Endothelial cell of umbilical vein (primary cell): Measurements from ENCODE around the gene GTF3C1. TPM values are rescaled to one million over a fixed set of nuclear protein-coding genes. Genes with fewer than 3 reads are reported as not detected.

ENCODE experiments used
- BruUV-seq: library from RNA; stranded (reverse); fragments of 400-500 nt; replicated peaks from 2 replicates; lab custom pipeline; 2021; lab: Mats Ljungman, UMichigan
- CTCF ChIA-PET: fragments of 300-600, 350-600 bp; sonication (Branson Sonifier 250); formaldehyde crosslinking; loops from one replicate; lab custom pipeline; 2021; ENCODE audit warnings: antibody characterized with exemption, inconsistent platforms; lab: Charles Lee
- POLR2A ChIA-PET: fragments of 300-600, 350-600 bp; sonication (Branson Sonifier 250); formaldehyde crosslinking; loops from one replicate; lab custom pipeline; 2021; ENCODE audit warnings: antibody characterized with exemption, inconsistent platforms; lab: Charles Lee
- DNase-seq: peaks from one replicate; pipeline ENCODE4 v3.0.0-alpha.2; 2011; ENCODE audit warnings: low read depth, low spot score
- FAIRE-seq: peaks from 2 replicates; lab custom pipeline; 2011; peaks lifted over from hg19 to GRCh38; lab: Jason Lieb, UNC
- H2AFZ ChIP-seq: 2 replicates; pipeline ENCODE4 v1.6.0; 2012; ENCODE audit warnings: low read depth, low read length, control low read depth, inconsistent platforms
- H3K27ac ChIP-seq: 2 replicates; pipeline ENCODE4 v1.5.1; 2011; ENCODE audit warnings: low read depth, mild to moderate bottlenecking, control low read depth, low read length, moderate library complexity; ENCODE audit not compliant: insufficient read depth
- H3K27me3 ChIP-seq, 2 experiments: 2 replicates each; pipeline versions ENCODE4 v1.6.0 to v1.6.1; 2011; ENCODE audit warnings: low read length in 2 of 2, mixed read lengths in 1 of 2; ENCODE audit not compliant: control insufficient read depth in 2 of 2, insufficient read depth in 2 of 2
- H3K36me3 ChIP-seq, 2 experiments: 2 replicates in 1 of 2; 3 replicates in 1 of 2; pipeline ENCODE4 v1.5.1; 2011; ENCODE audit warnings: low read length in 2 of 2, mild to moderate bottlenecking in 1 of 2, moderate library complexity in 1 of 2; ENCODE audit not compliant: control insufficient read depth in 2 of 2, insufficient read depth in 2 of 2; ENCODE audit errors: extremely low read depth in 1 of 2
- H3K4me1 ChIP-seq: 3 replicates; pipeline ENCODE4 v1.5.1; 2011; ENCODE audit warnings: mild to moderate bottlenecking, low read length; ENCODE audit not compliant: control insufficient read depth, insufficient read depth; ENCODE audit errors: extremely low read depth
- H3K4me2 ChIP-seq: 2 replicates; pipeline ENCODE4 v1.6.1; 2011; ENCODE audit warnings: low read length, control low read depth, mixed read lengths; ENCODE audit not compliant: insufficient read depth
- H3K4me3 ChIP-seq, 3 experiments: fragments of 200-600 bp in 1 of 3; sonication (generic), shearing (Covaris generic) in 1 of 3; replicated peaks in 1 of 3; 2 replicates each; pipeline ENCODE4 v1.5.1; 2011 to 2016; ENCODE audit warnings: control low read depth in 3 of 3, low read length in 3 of 3, mild to moderate bottlenecking in 2 of 3, inconsistent platforms in 1 of 3, low read depth in 1 of 3, moderate library complexity in 1 of 3; ENCODE audit not compliant: insufficient read depth in 1 of 3
- H3K79me2 ChIP-seq: 2 replicates; pipeline ENCODE4 v1.6.0; 2012; ENCODE audit warnings: low read length, inconsistent platforms; ENCODE audit not compliant: control insufficient read depth, insufficient read depth
- H3K9ac ChIP-seq: replicated peaks from 2 replicates; pipeline ENCODE3; 2011; ENCODE audit warnings: low read length, control low read depth; ENCODE audit not compliant: insufficient read depth; ENCODE audit errors: extremely low read depth
- H3K9me1 ChIP-seq: replicated peaks from 3 replicates; pipeline ENCODE4 v1.6.0; 2011; ENCODE audit warnings: mild to moderate bottlenecking, low read length; ENCODE audit not compliant: control insufficient read depth, insufficient read depth; ENCODE audit errors: extremely low read depth
- H3K9me3 ChIP-seq: replicated peaks from 2 replicates; pipeline ENCODE4 v1.5.1; 2012; ENCODE audit warnings: low read length, inconsistent platforms; ENCODE audit not compliant: control insufficient read depth, insufficient read depth
- H4K20me1 ChIP-seq: replicated peaks from 2 replicates; pipeline ENCODE3; 2011; ENCODE audit warnings: mild to moderate bottlenecking, low read length; ENCODE audit not compliant: control insufficient read depth, insufficient read depth; ENCODE audit errors: extremely low read depth
- EZH2 ChIP-seq: IDR thresholded peaks from 2 replicates; pipeline ENCODE4 v1.6.1; 2012; ENCODE audit warnings: borderline replicate concordance, low read depth, mild to moderate bottlenecking, moderate library complexity, low read length, inconsistent platforms; ENCODE audit not compliant: severe bottlenecking
- FOS ChIP-seq: IDR thresholded peaks from 2 replicates; pipeline ENCODE4 v1.6.1; 2011; ENCODE audit warnings: mild to moderate bottlenecking, low read length, moderate library complexity, borderline replicate concordance; ENCODE audit not compliant: insufficient read depth
- GATA2 ChIP-seq: IDR thresholded peaks from 2 replicates; pipeline ENCODE4 v1.7.0; 2011; ENCODE audit warnings: low read depth, mild to moderate bottlenecking, moderate library complexity, mixed read lengths, low read length; ENCODE audit not compliant: insufficient read length, insufficient read depth
- JUN ChIP-seq: IDR thresholded peaks from 2 replicates; pipeline ENCODE4 v1.6.1; 2011; ENCODE audit warnings: borderline replicate concordance, low read depth; ENCODE audit not compliant: insufficient read length, insufficient read depth
- MYC ChIP-seq: IDR thresholded peaks from one replicate; pipeline ENCODE4 v1.6.1; 2011; ENCODE audit warnings: mild to moderate bottlenecking, low read depth, low read length
- POLR2A ChIP-seq: IDR thresholded peaks from 2 replicates; pipeline ENCODE4 v1.6.1; 2012; ENCODE audit warnings: low read depth, mild to moderate bottlenecking, control low read depth, low read length
- POLR2AphosphoS5 ChIP-seq: IDR thresholded peaks from 2 replicates; pipeline ENCODE4 v1.6.1; 2012; ENCODE audit warnings: low read depth, mild to moderate bottlenecking, control low read depth, low read length, moderate library complexity; ENCODE audit not compliant: insufficient read depth
- dilution Hi-C: fragments of 300-500 bp; cut with MboI; formaldehyde crosslinking; loops from one replicate; pipeline ENCODE4 v1.15.0; 2019; ENCODE audit warnings: low sequenced_read_pairs; ENCODE audit not compliant: extremely low pct_ligation_motif_present
- intact Hi-C: fragments of 100-400 bp; cut with micrococcal nuclease; formaldehyde crosslinking; loops from one replicate; pipeline ENCODE4 v1.10.0; 2022
- polyA plus RNA-seq, 4 experiments: library from polyadenylated mRNA; depleted of rRNA in 3 of 4; stranded (reverse) in 3 of 4; unstranded in 1 of 4; fragments of >200 nt; gene quantifications; 2 replicates each; pipeline versions ENCODE4 v1.2.1 to v1.2.3, GENCODE V29; 2011 to 2012; ENCODE audit warnings: missing spikeins in 1 of 4
- total RNA-seq: library from RNA; stranded (reverse); gene quantifications from 2 replicates; pipeline ENCODE4 v1.2.3, GENCODE V29; 2021
- TF ChIP-seq, protein P1 (sequence below), 2 donors: IDR thresholded peaks; 1 replicate in 1 of 2; 2 replicates in 1 of 2; pipeline ENCODE4 v1.5.1; 2011; ENCODE audit warnings: low read length in 2 of 2, mild to moderate bottlenecking in 2 of 2, moderate library complexity in 2 of 2, control low read depth in 1 of 2, inconsistent platforms in 1 of 2, low read depth in 1 of 2; ENCODE audit not compliant: insufficient read depth in 1 of 2; ENCODE audit errors: extremely low read depth in 1 of 2

GTF3C1 gene
- total and polyA plus RNA-seq, 2 donors (not counting 3 experiments of a cell fraction or from before 2014, with no cell fraction given): 58.1 to 86.1 TPM

DNA sequence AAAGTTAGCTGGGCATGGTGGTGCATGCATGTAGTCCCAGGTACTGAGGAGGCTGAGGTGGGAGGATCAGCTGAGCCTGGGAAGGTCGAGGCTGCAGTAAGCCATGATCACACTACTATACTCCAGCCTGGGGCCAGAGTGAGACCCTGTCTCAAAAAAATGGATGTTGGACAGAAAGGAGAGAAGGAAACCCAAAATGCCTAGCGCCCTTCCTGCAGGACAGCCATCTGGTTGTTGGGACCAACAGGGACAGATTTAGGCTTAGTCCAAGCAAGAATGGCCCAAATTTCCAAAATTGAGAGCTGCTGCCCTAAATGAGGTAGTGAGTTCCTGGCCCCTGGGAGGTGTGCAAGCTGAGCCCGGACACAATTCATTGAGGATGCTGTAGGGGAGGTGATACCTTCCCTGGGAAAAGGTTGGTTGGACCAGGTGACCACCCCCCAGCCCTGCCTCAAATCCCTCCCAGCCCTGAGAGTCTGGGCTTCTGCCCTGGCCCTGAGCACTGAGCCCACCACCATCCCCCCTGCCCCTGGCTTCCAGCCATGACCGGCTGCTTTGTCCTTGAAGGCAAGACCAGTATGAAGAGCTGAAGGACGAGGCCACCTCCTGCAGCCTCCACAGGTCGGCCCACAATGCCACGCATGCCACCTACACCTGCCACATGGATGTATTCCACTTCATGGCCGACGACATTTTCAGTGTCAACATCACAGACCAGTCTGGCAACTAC is 112.6 kb downstream of the GTF3C1 start:
- dilution Hi-C loops: no loop called here

More for the DNA sequence above, 112.6 kb downstream of the GTF3C1 start:
- Histone ChIP-seq H3K9me1 (no peaks in the 10 kb centered on the region), H3K27ac (no peak overlapping the region), H3K4me3 (no peak overlapping the region), H3K9ac (no peak overlapping the region), H2AFZ (no peak overlapping the region), H3K4me1 (no peaks in the 10 kb centered on the region), H3K36me3 (no peaks in the 10 kb centered on the region), H4K20me1 (no peaks in the 10 kb centered on the region), H3K27me3 (no peaks in the 10 kb centered on the region), H3K9me3 (no peaks in the 10 kb centered on the region), H3K4me2 (no peak overlapping the region), H3K79me2 (no peaks in the 10 kb centered on the region)
- intact Hi-C loops: no loop called here
- BruUV-seq: no TSS peak
- no peak for TF ChIP-seq POLR2A
- no peak for TF ChIP-seq FOS
- no peak for TF ChIP-seq POLR2AphosphoS5
- no peak for TF ChIP-seq GATA2
- TF ChIP-seq EZH2: no peak
- TF ChIP-seq, protein P1, sequence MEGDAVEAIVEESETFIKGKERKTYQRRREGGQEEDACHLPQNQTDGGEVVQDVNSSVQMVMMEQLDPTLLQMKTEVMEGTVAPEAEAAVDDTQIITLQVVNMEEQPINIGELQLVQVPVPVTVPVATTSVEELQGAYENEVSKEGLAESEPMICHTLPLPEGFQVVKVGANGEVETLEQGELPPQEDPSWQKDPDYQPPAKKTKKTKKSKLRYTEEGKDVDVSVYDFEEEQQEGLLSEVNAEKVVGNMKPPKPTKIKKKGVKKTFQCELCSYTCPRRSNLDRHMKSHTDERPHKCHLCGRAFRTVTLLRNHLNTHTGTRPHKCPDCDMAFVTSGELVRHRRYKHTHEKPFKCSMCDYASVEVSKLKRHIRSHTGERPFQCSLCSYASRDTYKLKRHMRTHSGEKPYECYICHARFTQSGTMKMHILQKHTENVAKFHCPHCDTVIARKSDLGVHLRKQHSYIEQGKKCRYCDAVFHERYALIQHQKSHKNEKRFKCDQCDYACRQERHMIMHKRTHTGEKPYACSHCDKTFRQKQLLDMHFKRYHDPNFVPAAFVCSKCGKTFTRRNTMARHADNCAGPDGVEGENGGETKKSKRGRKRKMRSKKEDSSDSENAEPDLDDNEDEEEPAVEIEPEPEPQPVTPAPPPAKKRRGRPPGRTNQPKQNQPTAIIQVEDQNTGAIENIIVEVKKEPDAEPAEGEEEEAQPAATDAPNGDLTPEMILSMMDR (IDR thresholded peaks at IDR 0.05; ENCODE audit: extremely low read depth in 1 of 2, insufficient read depth in 1 of 2, low read depth in 1 of 2, low read length in 2 of 2): no peak
- TF ChIP-seq JUN: no peak
- TF ChIP-seq MYC: no peak
- ChIA-PET CTCF (no interaction called here), POLR2A (no interaction called here)
- no peak for FAIRE-seq
- DNase-seq: no peak
